Sigmoid colon (tissue), 7 donors: ENCODE measurements around the gene TMEM260. TPM values are rescaled to one million over a fixed set of nuclear protein-coding genes. Genes with fewer than 3 reads are reported as not detected.
"Not testable (repeated sequence)": the region's sequence is repeated elsewhere in the genome, so short reads cannot be mapped to it uniquely, and the experiment has no call there.

Experiments used
- DNase-seq: peaks from one replicate; pipeline ENCODE4 v3.0.0-alpha.2; 2019
- H3K27ac ChIP-seq, 4 donors: fragments of 200-600 bp; sonication (generic); one replicate each; pipeline ENCODE4 v1.5.1; 2016 to 2019; ENCODE audit warnings: mild to moderate bottlenecking in 1 of 4
- H3K27me3 ChIP-seq, 3 donors: fragments of 200-600 bp; sonication (generic); one replicate each; pipeline ENCODE4 v1.5.1; 2019; ENCODE audit warnings: mild to moderate bottlenecking in 1 of 3
- H3K36me3 ChIP-seq, 4 donors: fragments of 200-600 bp; sonication (generic); one replicate each; pipeline ENCODE4 v1.5.1; 2016 to 2019
- H3K4me1 ChIP-seq, 4 donors: fragments of 200-600 bp; sonication (generic); one replicate each; pipeline ENCODE4 v1.5.1; 2017 to 2019
- H3K4me3 ChIP-seq, 4 donors: fragments of 200-600 bp; sonication (generic); one replicate each; pipeline ENCODE4 v1.5.1; 2017 to 2019; ENCODE audit warnings: mild to moderate bottlenecking in 2 of 4, moderate library complexity in 1 of 4
- H3K9me3 ChIP-seq, 4 donors: fragments of 200-600 bp in 3 of 4; sonication (generic) in 3 of 4; one replicate each; pipeline versions ENCODE4 v1.5.1 to v1.6.1; 2013 to 2019
- EP300 ChIP-seq, 4 donors: sonication (generic); formaldehyde crosslinking; IDR thresholded peaks; one replicate each; pipeline ENCODE4 v1.6.1; 2017; ENCODE audit warnings: antibody characterized with exemption in 4 of 4
- POLR2A ChIP-seq, 2 donors: fragments of 450-650 bp; IDR thresholded peaks; one replicate each; pipeline ENCODE4 v1.6.1; 2016; ENCODE audit warnings: antibody characterized with exemption in 2 of 2, mild to moderate bottlenecking in 2 of 2, moderate library complexity in 2 of 2
- POLR2AphosphoS5 ChIP-seq, 4 donors: sonication (generic); formaldehyde crosslinking; IDR thresholded peaks; one replicate each; pipeline ENCODE4 v1.6.1; 2017; ENCODE audit warnings: antibody characterized with exemption in 4 of 4
- WGBS, 2 donors: extraction: QIAGEN DNeasy Blood & Tissue Kit; methylation state at CpG; one replicate each; pipeline ENCODE4 v1.1.7; 2013; 5-methylcytosine and 5-hydroxymethylcytosine counted together
- intact Hi-C: fragments of 100-400 bp; cut with DNase I; formaldehyde crosslinking; loops from one replicate; pipeline ENCODE4 v1.15.1; 2023
- polyA plus RNA-seq, 3 donors: library from polyadenylated mRNA; stranded (reverse); fragments of 200-250 nt; gene quantifications; one replicate each; pipeline ENCODE4 v1.2.3, GENCODE V29; 2013
- total RNA-seq, 4 donors: library from RNA; depleted of rRNA; stranded (reverse); fragments of >200 nt; gene quantifications; one replicate each; pipeline ENCODE4 v1.1.0, GENCODE V29; 2016
- TF ChIP-seq, protein P1 (sequence below), 4 experiments: fragments of 450-650 bp in 3 of 4; fragments of 200-600 bp in 1 of 4; IDR thresholded peaks; one replicate each; pipeline ENCODE4 v1.5.1; 2016 to 2019; ENCODE audit warnings: antibody characterized with exemption in 4 of 4, mild to moderate bottlenecking in 3 of 4, moderate library complexity in 2 of 4
- donor health status: healthy with polysubstance abuse.
- donor health status: Bipolar disorder and iron deficiency.
- donor health status: healthy.

Gene TMEM260
- total and polyA plus RNA-seq, 7 donors: 1.6 to 15.0 (median 10.3) TPM

DNA sequence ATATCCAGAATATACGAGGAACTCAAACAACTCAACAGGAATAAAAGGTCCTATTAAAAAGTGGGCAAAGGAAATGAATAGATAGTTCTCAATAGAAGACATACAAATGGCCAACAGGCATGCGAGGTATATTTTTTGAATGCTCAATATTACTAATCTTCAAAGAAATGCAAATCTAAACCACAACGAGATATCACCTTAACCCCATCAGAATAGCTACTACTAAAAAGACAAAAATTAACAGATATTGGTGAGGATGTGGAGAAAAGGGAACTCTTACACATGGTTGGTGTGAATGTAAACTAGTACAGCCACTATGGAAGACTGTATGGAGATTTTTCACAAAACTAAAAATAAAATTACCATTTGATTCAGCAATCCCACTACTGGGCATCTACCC, 99.2 kb downstream of the TMEM260 start:
- TF ChIP-seq POLR2A (IDR thresholded peaks at IDR 0.05) (no peak), EP300 (IDR thresholded peaks at IDR 0.05) (no peak), POLR2AphosphoS5 (IDR thresholded peaks at IDR 0.05) (no peak)
- Histone ChIP-seq H3K27ac (no peak overlapping the region), H3K36me3 (no peaks in the 10 kb centered on the region), H3K4me1 (no peaks in the 10 kb centered on the region), H3K27me3 (no peaks in the 10 kb centered on the region), H3K4me3 (no peak overlapping the region), H3K9me3 (peaks cover 0 to 14% (median 0%) of the 10 kb centered on the region in 4 donors)
- no peak for DNase-seq
- intact Hi-C loops: no loop called here
- WGBS, 2 donors: 81 to 85% methylated on average over 3 of the region's 3 CpGs

GRCh38 chr14:56686416-56686815, 106.8 kb downstream of the TMEM260 start:
- Histone ChIP-seq H3K36me3 (no peaks in the 10 kb centered on the region), H3K9me3 (peaks cover 0 to 3% (median 0%) of the 10 kb centered on the region in 4 donors), H3K27me3 (no peaks in the 10 kb centered on the region), H3K27ac (no peak overlapping the region), H3K4me1 (no peaks in the 10 kb centered on the region), H3K4me3 (no peak overlapping the region)
- no peak for DNase-seq
- 50 to 61% methylated on average over 4 of the region's 4 CpGs for WGBS, 2 donors
- intact Hi-C loops: no loop called here
- TF ChIP-seq EP300 (IDR thresholded peaks at IDR 0.05) (no peak), POLR2AphosphoS5 (IDR thresholded peaks at IDR 0.05) (no peak), POLR2A (IDR thresholded peaks at IDR 0.05) (no peak)
- TF ChIP-seq, protein P1, sequence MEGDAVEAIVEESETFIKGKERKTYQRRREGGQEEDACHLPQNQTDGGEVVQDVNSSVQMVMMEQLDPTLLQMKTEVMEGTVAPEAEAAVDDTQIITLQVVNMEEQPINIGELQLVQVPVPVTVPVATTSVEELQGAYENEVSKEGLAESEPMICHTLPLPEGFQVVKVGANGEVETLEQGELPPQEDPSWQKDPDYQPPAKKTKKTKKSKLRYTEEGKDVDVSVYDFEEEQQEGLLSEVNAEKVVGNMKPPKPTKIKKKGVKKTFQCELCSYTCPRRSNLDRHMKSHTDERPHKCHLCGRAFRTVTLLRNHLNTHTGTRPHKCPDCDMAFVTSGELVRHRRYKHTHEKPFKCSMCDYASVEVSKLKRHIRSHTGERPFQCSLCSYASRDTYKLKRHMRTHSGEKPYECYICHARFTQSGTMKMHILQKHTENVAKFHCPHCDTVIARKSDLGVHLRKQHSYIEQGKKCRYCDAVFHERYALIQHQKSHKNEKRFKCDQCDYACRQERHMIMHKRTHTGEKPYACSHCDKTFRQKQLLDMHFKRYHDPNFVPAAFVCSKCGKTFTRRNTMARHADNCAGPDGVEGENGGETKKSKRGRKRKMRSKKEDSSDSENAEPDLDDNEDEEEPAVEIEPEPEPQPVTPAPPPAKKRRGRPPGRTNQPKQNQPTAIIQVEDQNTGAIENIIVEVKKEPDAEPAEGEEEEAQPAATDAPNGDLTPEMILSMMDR (IDR thresholded peaks at IDR 0.05): no peak

DNA sequence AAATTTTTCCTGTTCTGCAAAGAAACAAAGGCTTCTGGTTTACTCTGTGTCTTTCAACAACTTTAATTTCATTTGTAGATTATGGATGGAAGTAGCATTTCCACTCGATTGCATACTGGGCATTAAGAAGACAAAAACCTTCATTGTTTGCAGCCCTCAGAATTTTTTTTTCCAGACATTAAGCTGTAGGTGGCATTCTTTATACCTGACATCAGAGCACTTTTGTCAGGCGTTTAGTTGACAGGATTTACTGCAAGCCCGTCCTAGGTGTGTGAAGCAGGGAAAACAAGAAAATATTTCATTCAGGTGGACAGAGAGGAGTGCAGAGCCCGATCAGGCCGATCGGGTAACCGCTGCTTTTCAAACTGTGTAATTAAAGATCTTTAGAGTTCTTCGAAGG, 107.5 kb downstream of the TMEM260 start:
- H3K27ac ChIP-seq: no peak overlapping the region
- peaks cover 0 to 3% (median 0%) of the 10 kb centered on the region in 4 donors for H3K9me3 ChIP-seq
- no peak for TF ChIP-seq POLR2A (IDR thresholded peaks at IDR 0.05)
- no peak for TF ChIP-seq EP300 (IDR thresholded peaks at IDR 0.05)
- TF ChIP-seq, protein P1 (IDR thresholded peaks at IDR 0.05): no peak
- H3K36me3 ChIP-seq: no peaks in the 10 kb centered on the region
- no peaks in the 10 kb centered on the region for H3K27me3 ChIP-seq
- intact Hi-C loops: no loop called here
- no peak overlapping the region for H3K4me3 ChIP-seq
- 69 to 73% methylated on average over 8 of the region's 8 CpGs for WGBS, 2 donors
- no peak for DNase-seq
- H3K4me1 ChIP-seq: no peaks in the 10 kb centered on the region

GRCh38 chr14:56694609-56695008, 115.0 kb downstream of the TMEM260 start:
- WGBS, 2 donors: 76 to 79% methylated on average over 3 of the region's 3 CpGs
- no peak overlapping the region for H3K4me3 ChIP-seq
- H3K36me3 ChIP-seq: no peaks in the 10 kb centered on the region
- no peaks in the 10 kb centered on the region for H3K4me1 ChIP-seq
- intact Hi-C loops: no loop called here
- no peak overlapping the region for H3K27ac ChIP-seq
- no peak for DNase-seq
- no peaks in the 10 kb centered on the region for H3K27me3 ChIP-seq
- H3K9me3 ChIP-seq: no peaks in the 10 kb centered on the region
- TF ChIP-seq, protein P1 (IDR thresholded peaks at IDR 0.05): no peak
- TF ChIP-seq POLR2A (IDR thresholded peaks at IDR 0.05): no peak
- no peak for TF ChIP-seq POLR2AphosphoS5 (IDR thresholded peaks at IDR 0.05)
- TF ChIP-seq EP300 (IDR thresholded peaks at IDR 0.05): no peak

GRCh38 chr14:56695216-56695615, 115.6 kb downstream of the TMEM260 start:
- H3K4me3 ChIP-seq, H3K36me3 ChIP-seq, H3K27ac ChIP-seq, H3K9me3 ChIP-seq, intact Hi-C loops, DNase-seq, H3K4me1 ChIP-seq, H3K27me3 ChIP-seq: not testable (repeated sequence)
- 86 to 91% methylated on average over 9 of the region's 9 CpGs for WGBS, 2 donors

Other genes starting within 250 kb of the TMEM260 start
- not detected for gene OTX2, start 230.7 kb downstream of the TMEM260 start, total RNA-seq
- gene OTX2, start 230.7 kb downstream of the TMEM260 start, polyA plus RNA-seq: not detected